Heart right ventricle (tissue), 16 donors: ENCODE measurements around the gene RET. TPM values are rescaled to one million over a fixed set of nuclear protein-coding genes. Genes with fewer than 3 reads are reported as not detected.
"Not testable (repeated sequence)": the region's sequence is repeated elsewhere in the genome, so short reads cannot be mapped to it uniquely, and the experiment has no call there.

Experiments used
- ATAC-seq, 8 donors: fragments of 200-7000 bp; cut with Tn5 transposase; one replicate each; pipeline ENCODE4 v1.9.1; 2020; ENCODE audit warnings: mild to moderate bottlenecking in 8 of 8, moderate library complexity in 8 of 8, moderate number of reproducible peaks in 1 of 8
- DNase-seq, 2 donors: peaks; one replicate each; pipeline ENCODE4 v3.0.0-alpha.2; 2020
- H3K27ac ChIP-seq, 10 donors: fragments of 200-600 bp; sonication (generic) in 2 of 10; one replicate each; pipeline versions ENCODE4 v1.5.0 to v1.8.0; 2020 to 2022; ENCODE audit warnings: mild to moderate bottlenecking in 3 of 10
- H3K27me3 ChIP-seq, 7 donors: fragments of 200-600 bp; one replicate each; pipeline ENCODE4 v1.8.0; 2021 to 2022; ENCODE audit warnings: mild to moderate bottlenecking in 2 of 7
- H3K36me3 ChIP-seq, 9 donors: fragments of 200-600 bp; sonication (generic) in 1 of 9; one replicate each; pipeline versions ENCODE4 v1.5.0 to v1.8.0; 2020 to 2022; ENCODE audit warnings: mild to moderate bottlenecking in 2 of 9
- H3K4me1 ChIP-seq, 9 donors: fragments of 200-600 bp; sonication (generic) in 1 of 9; one replicate each; pipeline versions ENCODE4 v1.5.0 to v1.8.0; 2020 to 2022; ENCODE audit warnings: mild to moderate bottlenecking in 4 of 9
- H3K4me3 ChIP-seq, 10 donors: fragments of 200-600 bp; sonication (generic) in 2 of 10; one replicate each; pipeline versions ENCODE4 v1.5.0 to v1.8.0; 2020 to 2022; ENCODE audit warnings: mild to moderate bottlenecking in 7 of 10, moderate library complexity in 2 of 10
- H3K9me3 ChIP-seq, 11 donors: fragments of 200-600 bp in 10 of 11; sonication (generic) in 2 of 11; one replicate each; pipeline versions ENCODE4 v1.5.0 to v1.8.0; 2013 to 2022; ENCODE audit warnings: mild to moderate bottlenecking in 2 of 11, control low read depth in 1 of 11, moderate library complexity in 1 of 11
- WGBS, 2 donors: extraction: QIAGEN DNeasy Blood & Tissue Kit; methylation state at CpG; one replicate each; pipeline ENCODE4 v1.1.7; 2013; ENCODE audit warnings: inconsistent platforms in 1 of 2; 5-methylcytosine and 5-hydroxymethylcytosine counted together
- intact Hi-C, 10 donors: fragments of 100-400 bp; cut with DNase I; formaldehyde crosslinking; loops; one replicate each; pipeline versions ENCODE4 v1.11.1 to v1.14.2; 2022
- polyA plus RNA-seq, 2 donors: library from polyadenylated mRNA; stranded (reverse); fragments of 200-250 nt; gene quantifications; one replicate each; pipeline ENCODE4 v1.2.3, GENCODE V29; 2013
- total RNA-seq, 10 donors: library from RNA; stranded (reverse); fragmentation: NEBNext Ultra II Directional in 3 of 10; extraction: Animal tissue kit (Norgen Biotek cat#: 25700) in 3 of 10; gene quantifications; one replicate each; pipeline versions ENCODE4 v1.2.1 to v1.2.4, GENCODE V29; 2021 to 2023
- TF ChIP-seq, protein P1 (sequence below), 9 donors: fragments of 200-600 bp; sonication (generic) in 2 of 9; IDR thresholded peaks; one replicate each; pipeline versions ENCODE4 v1.5.0 to v1.8.0; 2021 to 2022; ENCODE audit warnings: antibody characterized with exemption in 9 of 9, mild to moderate bottlenecking in 5 of 9, moderate library complexity in 1 of 9
- donor health status: Arrhythmogenic right ventricular cardiomyopathy.
- donor health status: ischemic (EF 13 %, LVEDD 7.1; RV severe dilation, severe dysfunction).
- donor health status: healthy with polysubstance abuse.
- donor health status: DM: no; HTN: yes; CAD: no.
- donor health status: DM: no; HTN: no; CAD: no.
- donor health status: ischemic (EF 25% LVEDD 6.9; RV normal size, moderate dysfunction).
- donor health status: ischemic (EF 25% LVEDD 5.7; RV mildly dilated, moderate dysfunction).
- donor health status: healthy.
- donor health status: DM: yes; HTN: yes; CAD: no.
- donor health status: Ischemic cardiomyopathy.
- donor health status: ischemic (EF 35%, LVEDD 5.7; RV mildly dilated, moderate dysfunction).
- donor health status: nonischemic (EF 11% LVEDD 7.7; RV severe dilation, severe dysfunction).
- donor health status: DM: yes; HTN: yes; CAD: no.
- donor health status: PGD.
- donor health status: ischemic (EF 29% LVEDD 5.4; RV normal size, mild dysfunction).
- donor health status: nonischemic (EF 23%, LVEDD 6.1; RV moderate dilation, normal function).

Gene RET
- total and polyA plus RNA-seq, 12 donors: 0.38 to 2.6 (median 1.2) TPM

DNA sequence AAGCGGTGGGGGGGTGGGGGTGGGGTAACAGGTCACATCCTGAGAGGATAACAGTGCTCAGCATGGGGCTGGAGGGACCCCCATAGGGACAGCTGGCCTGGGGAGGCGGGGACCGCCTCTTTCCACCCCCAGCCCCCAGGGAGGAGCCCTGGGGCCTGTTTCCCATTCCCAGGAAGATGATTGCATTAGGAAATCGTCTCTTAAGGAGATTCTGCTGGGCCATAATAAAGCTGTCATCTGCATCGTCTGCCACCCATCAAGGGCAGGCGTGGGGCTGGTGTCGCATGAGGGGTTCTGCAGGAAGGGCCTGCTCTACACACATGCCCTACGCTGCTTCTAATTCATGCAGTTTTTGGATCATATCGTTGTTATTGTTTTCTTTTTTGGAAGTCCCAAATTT lies 17.2 kb downstream of the RET start:
- no peak for ATAC-seq
- intact Hi-C loops: no loop called here
- Histone ChIP-seq H3K27me3 (peaks cover 0 to 30% (median 12%) of the 10 kb centered on the region in 7 donors), H3K9me3 (no peaks in the 10 kb centered on the region), H3K4me1 (peaks cover 0 to 9% (median 0%) of the 10 kb centered on the region in 9 donors), H3K27ac (no peak overlapping the region), H3K4me3 (no peak overlapping the region), H3K36me3 (no peaks in the 10 kb centered on the region)
- TF ChIP-seq, protein P1, sequence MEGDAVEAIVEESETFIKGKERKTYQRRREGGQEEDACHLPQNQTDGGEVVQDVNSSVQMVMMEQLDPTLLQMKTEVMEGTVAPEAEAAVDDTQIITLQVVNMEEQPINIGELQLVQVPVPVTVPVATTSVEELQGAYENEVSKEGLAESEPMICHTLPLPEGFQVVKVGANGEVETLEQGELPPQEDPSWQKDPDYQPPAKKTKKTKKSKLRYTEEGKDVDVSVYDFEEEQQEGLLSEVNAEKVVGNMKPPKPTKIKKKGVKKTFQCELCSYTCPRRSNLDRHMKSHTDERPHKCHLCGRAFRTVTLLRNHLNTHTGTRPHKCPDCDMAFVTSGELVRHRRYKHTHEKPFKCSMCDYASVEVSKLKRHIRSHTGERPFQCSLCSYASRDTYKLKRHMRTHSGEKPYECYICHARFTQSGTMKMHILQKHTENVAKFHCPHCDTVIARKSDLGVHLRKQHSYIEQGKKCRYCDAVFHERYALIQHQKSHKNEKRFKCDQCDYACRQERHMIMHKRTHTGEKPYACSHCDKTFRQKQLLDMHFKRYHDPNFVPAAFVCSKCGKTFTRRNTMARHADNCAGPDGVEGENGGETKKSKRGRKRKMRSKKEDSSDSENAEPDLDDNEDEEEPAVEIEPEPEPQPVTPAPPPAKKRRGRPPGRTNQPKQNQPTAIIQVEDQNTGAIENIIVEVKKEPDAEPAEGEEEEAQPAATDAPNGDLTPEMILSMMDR (IDR thresholded peaks at IDR 0.05): no peak
- DNase-seq: no peak
- WGBS, 2 donors: 59 to 63% methylated on average over 9 of the region's 9 CpGs

DNA sequence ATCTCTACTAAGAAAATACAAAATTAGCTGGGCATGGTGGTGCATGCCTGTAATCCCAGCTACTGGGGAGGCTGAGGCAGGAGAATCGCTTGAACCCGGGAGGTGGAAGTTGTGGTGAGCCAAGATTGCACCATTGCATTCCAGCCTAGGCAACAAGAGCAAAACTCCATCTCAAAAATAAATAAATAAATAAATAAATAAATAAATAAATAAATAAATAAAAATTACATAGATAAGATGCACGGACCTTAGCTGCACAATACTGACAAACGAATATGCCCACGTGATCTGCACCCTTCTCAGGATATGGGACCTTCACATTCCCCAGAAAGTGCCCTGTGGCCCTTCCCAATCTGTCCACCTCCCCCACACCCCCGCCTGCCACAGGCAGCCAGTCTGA lies 22.5 kb downstream of the RET start:
- peaks cover 0 to 52% (median 36%) of the 10 kb centered on the region in 7 donors for H3K27me3 ChIP-seq
- H3K27ac ChIP-seq, intact Hi-C loops, H3K4me3 ChIP-seq, ATAC-seq, H3K36me3 ChIP-seq, H3K9me3 ChIP-seq, DNase-seq, H3K4me1 ChIP-seq: not testable (repeated sequence)
- 88 to 90% methylated on average over 6 of the region's 6 CpGs for WGBS, 2 donors

DNA sequence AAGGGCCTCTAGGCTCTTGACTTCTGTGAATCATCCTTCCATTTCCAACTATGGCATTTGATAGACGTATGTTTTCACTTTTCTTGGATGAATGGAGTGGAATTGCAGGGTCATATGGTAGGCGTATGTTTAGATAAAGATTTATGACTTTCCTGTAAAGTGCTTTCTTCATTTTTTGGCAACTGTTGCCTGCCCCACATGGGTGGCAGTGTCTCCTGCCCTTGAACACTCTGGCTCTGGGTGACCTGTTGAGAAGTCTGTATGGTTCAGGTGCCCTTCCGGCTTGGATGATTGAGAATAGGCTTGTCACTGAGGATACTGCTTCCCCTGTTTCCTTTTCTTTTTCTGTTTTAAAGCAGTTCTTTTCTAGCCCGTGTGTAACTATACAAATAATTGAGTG lies 23.1 kb downstream of the RET start:
- WGBS, 2 donors: 80 to 81% methylated on average over 4 of the region's 4 CpGs
- ATAC-seq: no peak
- intact Hi-C loops: loop anchor here in 6 of 10 donors (10.0 kb wide), 1 partner anchor 345 kb away; no protein-coding TSS in a partner anchor
- Histone ChIP-seq H3K4me3 (no peak overlapping the region), H3K27ac (no peak overlapping the region), H3K36me3 (no peaks in the 10 kb centered on the region), H3K4me1 (peaks cover 0 to 7% (median 6%) of the 10 kb centered on the region in 9 donors), H3K27me3 (peaks cover 0 to 53% (median 40%) of the 10 kb centered on the region in 7 donors), H3K9me3 (no peaks in the 10 kb centered on the region)
- TF ChIP-seq, protein P1 (IDR thresholded peaks at IDR 0.05): no peak
- DNase-seq: no peak

DNA sequence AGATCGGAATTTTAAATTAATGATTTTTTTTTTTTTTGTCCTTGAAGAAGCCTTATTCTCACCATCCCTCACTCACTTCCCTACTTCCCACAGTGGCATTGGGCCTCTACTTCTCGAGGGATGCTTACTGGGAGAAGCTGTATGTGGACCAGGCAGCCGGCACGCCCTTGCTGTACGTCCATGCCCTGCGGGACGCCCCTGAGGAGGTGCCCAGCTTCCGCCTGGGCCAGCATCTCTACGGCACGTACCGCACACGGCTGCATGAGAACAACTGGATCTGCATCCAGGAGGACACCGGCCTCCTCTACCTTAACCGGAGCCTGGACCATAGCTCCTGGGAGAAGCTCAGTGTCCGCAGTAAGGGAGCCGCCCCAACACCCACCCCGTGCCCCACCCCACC lies 23.5 kb downstream of the RET start:
- H3K27ac ChIP-seq: no peak overlapping the region
- no peak overlapping the region for H3K4me3 ChIP-seq
- peaks cover 0 to 12% (median 10%) of the 10 kb centered on the region in 9 donors for H3K4me1 ChIP-seq
- ATAC-seq (no peak), DNase-seq (no peak)
- intact Hi-C loops: loop anchor here in 6 of 10 donors (10.0 kb wide), 1 partner anchor 346 kb away; no protein-coding TSS in a partner anchor
- peaks cover 0 to 57% (median 40%) of the 10 kb centered on the region in 7 donors for H3K27me3 ChIP-seq
- H3K36me3 ChIP-seq: no peaks in the 10 kb centered on the region
- TF ChIP-seq, protein P1 (IDR thresholded peaks at IDR 0.05): no peak
- no peaks in the 10 kb centered on the region for H3K9me3 ChIP-seq
- WGBS, 2 donors: 82 to 84% methylated on average over 17 of the region's 17 CpGs

DNA sequence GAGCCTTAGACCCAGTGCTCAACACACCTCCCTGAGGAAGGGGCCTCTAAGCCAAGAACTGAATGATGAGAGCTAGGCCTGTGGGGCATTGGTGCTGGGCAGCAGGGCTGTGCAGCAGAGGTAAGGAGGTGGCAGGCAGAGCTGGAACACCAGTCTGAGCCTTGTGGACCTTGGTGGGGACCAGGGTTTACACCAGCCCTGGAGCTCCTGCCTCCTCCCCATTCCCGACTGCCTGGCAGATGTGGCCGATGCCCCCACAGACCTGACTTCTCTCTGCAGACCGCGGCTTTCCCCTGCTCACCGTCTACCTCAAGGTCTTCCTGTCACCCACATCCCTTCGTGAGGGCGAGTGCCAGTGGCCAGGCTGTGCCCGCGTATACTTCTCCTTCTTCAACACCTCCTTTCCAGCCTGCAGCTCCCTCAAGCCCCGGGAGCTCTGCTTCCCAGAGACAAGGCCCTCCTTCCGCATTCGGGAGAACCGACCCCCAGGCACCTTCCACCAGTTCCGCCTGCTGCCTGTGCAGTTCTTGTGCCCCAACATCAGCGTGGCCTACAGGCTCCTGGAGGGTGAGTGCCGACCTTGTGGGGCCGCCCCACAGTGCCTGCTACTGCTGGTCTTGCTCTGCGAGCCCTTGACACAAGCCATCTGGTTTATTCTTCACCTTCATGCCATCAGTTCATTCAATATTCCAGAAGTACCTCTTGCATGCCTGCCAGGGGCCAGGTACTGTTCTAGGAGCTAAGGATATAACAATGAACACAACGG lies 25.4 kb downstream of the RET start:
- DNase-seq: no peak
- H3K4me1 ChIP-seq: peaks cover 0 to 18% (median 13%) of the 10 kb centered on the region in 9 donors
- peaks cover 0 to 57% (median 36%) of the 10 kb centered on the region in 7 donors for H3K27me3 ChIP-seq
- WGBS, 2 donors: 84 to 88% methylated on average over 19 of the region's 19 CpGs
- TF ChIP-seq, protein P1 (IDR thresholded peaks at IDR 0.05): no peak
- H3K4me3 ChIP-seq: no peak overlapping the region
- no peaks in the 10 kb centered on the region for H3K36me3 ChIP-seq
- ATAC-seq: no peak
- no peaks in the 10 kb centered on the region for H3K9me3 ChIP-seq
- H3K27ac ChIP-seq: no peak overlapping the region
- intact Hi-C loops: loop anchor here in 6 of 10 donors (10.0 kb wide), 1 partner anchor 347 kb away; no protein-coding TSS in a partner anchor
